Karpas-422 (cell line): ENCODE results near the gene ABCB1. TPM values are rescaled to one million over a fixed set of nuclear protein-coding genes. Genes with fewer than 3 reads are reported as not detected.

ENCODE experiments used
- DNase-seq: peaks from one replicate; pipeline ENCODE4 v3.0.0-alpha.2; 2015
- H2AFZ ChIP-seq: fragments of 200-600 bp; sonication (generic); 2 replicates; pipeline ENCODE4 v1.6.1; 2014; ENCODE audit warnings: antibody characterized with exemption, low read length, mixed read lengths
- H3K27ac ChIP-seq: fragments of 200-600 bp; sonication (generic); 2 replicates; pipeline ENCODE4 v1.5.1; 2014; ENCODE audit warnings: mild to moderate bottlenecking, low read length, moderate library complexity
- H3K27me3 ChIP-seq: fragments of 200-600 bp; sonication (generic); 2 replicates; pipeline ENCODE4 v1.6.1; 2014; ENCODE audit warnings: low read length, mixed read lengths
- H3K36me3 ChIP-seq: fragments of 200-600 bp; sonication (generic); 2 replicates; pipeline ENCODE4 v1.6.1; 2014; ENCODE audit warnings: low read length, mixed read lengths; ENCODE audit not compliant: insufficient read depth
- H3K4me1 ChIP-seq: fragments of 200-600 bp; sonication (generic); 2 replicates; pipeline ENCODE4 v1.6.1; 2014; ENCODE audit warnings: mild to moderate bottlenecking, low read length, mixed read lengths
- H3K4me2 ChIP-seq: fragments of 200-600 bp; sonication (generic); 2 replicates; pipeline ENCODE4 v1.6.1; 2014; ENCODE audit warnings: low read length, low read depth, mild to moderate bottlenecking; ENCODE audit not compliant: poor library complexity, severe bottlenecking
- H3K4me3 ChIP-seq: fragments of 200-600 bp; sonication (generic); 2 replicates; pipeline ENCODE4 v1.5.1; 2014; ENCODE audit warnings: mild to moderate bottlenecking, antibody characterized with exemption, low read length, mixed read lengths
- H3K79me2 ChIP-seq: fragments of 200-600 bp; sonication (generic); 2 replicates; pipeline ENCODE4 v1.6.1; 2014; ENCODE audit warnings: mild to moderate bottlenecking, low read length, mixed read lengths
- H3K9ac ChIP-seq: fragments of 200-600 bp; sonication (generic); 2 replicates; pipeline ENCODE4 v1.6.0; 2014; ENCODE audit warnings: low read length
- H3K9me2 ChIP-seq: fragments of 200-600 bp; sonication (generic), shearing (Covaris generic); replicated peaks from 2 replicates; pipeline ENCODE4 v1.6.0; 2014; ENCODE audit warnings: mild to moderate bottlenecking, low read length, moderate library complexity; ENCODE audit not compliant: insufficient read depth
- H3K9me3 ChIP-seq: fragments of 300-700, 200-600 bp; sonication (generic); 2 replicates; pipeline ENCODE4 v1.6.1; 2014; ENCODE audit warnings: low read length, mixed read lengths
- H4K20me1 ChIP-seq: fragments of 200-600 bp; sonication (generic); 2 replicates; pipeline ENCODE4 v1.6.1; 2014; ENCODE audit warnings: mild to moderate bottlenecking, antibody characterized with exemption, low read length, low read depth; ENCODE audit not compliant: insufficient read depth
- total RNA-seq: library from RNA; depleted of rRNA; stranded (reverse); fragments of >200 nt; shearing (Covaris generic); gene quantifications from 2 replicates; pipeline ENCODE4 v1.2.3, GENCODE V29; 2014; ENCODE audit warnings: low replicate concordance

Gene ABCB1
- total RNA-seq, 1 experiment from 2014 or later: not detected

- no peaks in the 10 kb centered on the region for H4K20me1 ChIP-seq
- no peaks in the 10 kb centered on the region for H3K27me3 ChIP-seq
- H3K27ac ChIP-seq: no peak overlapping the region
- no peak overlapping the region for H2AFZ ChIP-seq
- no peaks in the 10 kb centered on the region for H3K9me3 ChIP-seq
- H3K79me2 ChIP-seq: no peaks in the 10 kb centered on the region
- no peak overlapping the region for H3K4me3 ChIP-seq
- H3K4me1 ChIP-seq: no peaks in the 10 kb centered on the region
- no peaks in the 10 kb centered on the region for H3K36me3 ChIP-seq
- no peak overlapping the region for H3K9ac ChIP-seq
- DNase-seq: peak; percentile 47
- H3K4me2 ChIP-seq: no peak overlapping the region
- H3K9me2 ChIP-seq: no peaks in the 10 kb centered on the region
Observed at GRCh38 chr7:87506246-87507180, 94.2 kb downstream of the ABCB1 start.

- no peaks in the 10 kb centered on the region for H3K36me3 ChIP-seq
- no peaks in the 10 kb centered on the region for H4K20me1 ChIP-seq
- H3K4me1 ChIP-seq: no peaks in the 10 kb centered on the region
- no peak overlapping the region for H3K4me3 ChIP-seq
- H3K9ac ChIP-seq: no peak overlapping the region
- no peak overlapping the region for H3K27ac ChIP-seq
- no peak overlapping the region for H3K4me2 ChIP-seq
- no peaks in the 10 kb centered on the region for H3K9me2 ChIP-seq
- no peaks in the 10 kb centered on the region for H3K27me3 ChIP-seq
- H2AFZ ChIP-seq: no peak overlapping the region
- no peaks in the 10 kb centered on the region for H3K79me2 ChIP-seq
- DNase-seq: no peak
- H3K9me3 ChIP-seq: no peaks in the 10 kb centered on the region
Observed at GRCh38 chr7:87505557-87506245, 95.0 kb downstream of the ABCB1 start.

GRCh38 chr7:87505122-87505521, 95.6 kb downstream of the ABCB1 start:
- no peaks in the 10 kb centered on the region for H3K9me3 ChIP-seq
- H3K9ac ChIP-seq: no peak overlapping the region

GRCh38 chr7:87499494-87499893, 101.2 kb downstream of the ABCB1 start:
- H3K9me2 ChIP-seq: no peaks in the 10 kb centered on the region
- no peak overlapping the region for H3K9ac ChIP-seq
- no peaks in the 10 kb centered on the region for H3K27me3 ChIP-seq
- no peak overlapping the region for H3K4me3 ChIP-seq
- no peaks in the 10 kb centered on the region for H3K4me1 ChIP-seq
- no peak overlapping the region for H3K27ac ChIP-seq
- DNase-seq: no peak
- no peak overlapping the region for H3K4me2 ChIP-seq
- no peak overlapping the region for H2AFZ ChIP-seq
- H3K9me3 ChIP-seq: no peaks in the 10 kb centered on the region
- H3K36me3 ChIP-seq: no peaks in the 10 kb centered on the region
- H3K79me2 ChIP-seq: no peaks in the 10 kb centered on the region
- no peaks in the 10 kb centered on the region for H4K20me1 ChIP-seq

More at GRCh38 chr7:87505122-87505521, 95.6 kb downstream of the ABCB1 start:
- Histone ChIP-seq H3K4me1 (no peaks in the 10 kb centered on the region), H3K4me2 (no peak overlapping the region), H3K79me2 (no peaks in the 10 kb centered on the region), H2AFZ (no peak overlapping the region), H3K27me3 (no peaks in the 10 kb centered on the region), H3K36me3 (no peaks in the 10 kb centered on the region), H3K9me2 (no peaks in the 10 kb centered on the region), H4K20me1 (no peaks in the 10 kb centered on the region), H3K4me3 (no peak overlapping the region), H3K27ac (no peak overlapping the region)
- no peak for DNase-seq

- Histone ChIP-seq H3K9me2 (no peaks in the 10 kb centered on the region), H3K9me3 (no peaks in the 10 kb centered on the region), H3K4me1 (no peaks in the 10 kb centered on the region), H3K79me2 (no peaks in the 10 kb centered on the region), H3K9ac (no peak overlapping the region), H3K27me3 (no peaks in the 10 kb centered on the region), H3K4me2 (no peak overlapping the region), H3K27ac (no peak overlapping the region), H3K36me3 (no peaks in the 10 kb centered on the region), H3K4me3 (no peak overlapping the region), H2AFZ (no peak overlapping the region), H4K20me1 (no peaks in the 10 kb centered on the region)
- DNase-seq: no peak
Observed at GRCh38 chr7:87498893-87499292, 101.8 kb downstream of the ABCB1 start.

DNA sequence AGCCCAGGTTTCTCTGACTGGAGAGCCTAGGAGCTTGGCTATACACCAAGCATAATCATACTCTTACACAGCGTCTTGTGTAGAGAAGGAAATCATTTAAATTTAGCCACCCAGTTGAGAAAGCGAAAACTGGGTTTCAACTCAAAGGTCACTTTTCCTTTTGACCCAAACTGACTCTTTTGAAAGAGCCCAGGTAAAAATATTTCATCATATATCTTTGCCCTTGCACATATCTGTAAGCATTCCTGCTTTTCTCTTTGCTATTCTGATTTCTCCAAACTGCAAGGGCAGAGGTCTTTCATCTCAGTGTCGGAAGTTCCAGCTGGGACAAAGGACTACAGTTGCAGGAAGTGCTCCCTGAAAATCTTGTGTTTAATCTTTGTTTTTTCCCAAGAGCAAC, 103.2 kb downstream of the ABCB1 start:
- no peak overlapping the region for H3K4me3 ChIP-seq
- H3K9ac ChIP-seq: no peak overlapping the region
- H3K27me3 ChIP-seq: no peaks in the 10 kb centered on the region
- no peaks in the 10 kb centered on the region for H3K9me2 ChIP-seq
- no peaks in the 10 kb centered on the region for H3K36me3 ChIP-seq
- no peak overlapping the region for H3K4me2 ChIP-seq
- no peaks in the 10 kb centered on the region for H4K20me1 ChIP-seq
- H3K79me2 ChIP-seq: no peaks in the 10 kb centered on the region
- H2AFZ ChIP-seq: no peak overlapping the region
- H3K9me3 ChIP-seq: no peaks in the 10 kb centered on the region
- H3K4me1 ChIP-seq: no peaks in the 10 kb centered on the region
- DNase-seq: no peak
- no peak overlapping the region for H3K27ac ChIP-seq

- Histone ChIP-seq H3K36me3 (no peaks in the 10 kb centered on the region), H3K4me2 (no peak overlapping the region), H3K9me3 (no peaks in the 10 kb centered on the region), H3K27ac (no peak overlapping the region), H3K4me3 (no peak overlapping the region), H3K9me2 (no peaks in the 10 kb centered on the region), H3K27me3 (no peaks in the 10 kb centered on the region), H4K20me1 (no peaks in the 10 kb centered on the region), H3K79me2 (no peaks in the 10 kb centered on the region), H2AFZ (no peak overlapping the region), H3K9ac (no peak overlapping the region), H3K4me1 (no peaks in the 10 kb centered on the region)
- no peak for DNase-seq
Observed at GRCh38 chr7:87495366-87495765, 105.3 kb downstream of the ABCB1 start.

- H4K20me1 ChIP-seq: no peaks in the 10 kb centered on the region
- no peak overlapping the region for H3K27ac ChIP-seq
- no peak overlapping the region for H3K4me2 ChIP-seq
- H3K4me1 ChIP-seq: no peaks in the 10 kb centered on the region
- H3K79me2 ChIP-seq: no peaks in the 10 kb centered on the region
- no peaks in the 10 kb centered on the region for H3K36me3 ChIP-seq
- no peaks in the 10 kb centered on the region for H3K9me3 ChIP-seq
- H3K9me2 ChIP-seq: no peaks in the 10 kb centered on the region
- H3K4me3 ChIP-seq: no peak overlapping the region
- H2AFZ ChIP-seq: no peak overlapping the region
- no peaks in the 10 kb centered on the region for H3K27me3 ChIP-seq
- no peak for DNase-seq
- no peak overlapping the region for H3K9ac ChIP-seq
Observed at GRCh38 chr7:87494454-87494853, 106.2 kb downstream of the ABCB1 start.
